NCI-H82 (cell line): ENCODE results near the gene SDC3.
A peak's percentile ranks its signal among the peaks of the same experiment; 100 is the strongest.
"Not testable (repeated sequence)": the region's sequence is repeated elsewhere in the genome, so short reads cannot be mapped to it uniquely, and the experiment has no call there.

Experiments used
- DNase-seq: peaks from one replicate; lab custom pipeline; 2025; lab: John Stamatoyannopoulos, UW

Gene SDC3

DNA sequence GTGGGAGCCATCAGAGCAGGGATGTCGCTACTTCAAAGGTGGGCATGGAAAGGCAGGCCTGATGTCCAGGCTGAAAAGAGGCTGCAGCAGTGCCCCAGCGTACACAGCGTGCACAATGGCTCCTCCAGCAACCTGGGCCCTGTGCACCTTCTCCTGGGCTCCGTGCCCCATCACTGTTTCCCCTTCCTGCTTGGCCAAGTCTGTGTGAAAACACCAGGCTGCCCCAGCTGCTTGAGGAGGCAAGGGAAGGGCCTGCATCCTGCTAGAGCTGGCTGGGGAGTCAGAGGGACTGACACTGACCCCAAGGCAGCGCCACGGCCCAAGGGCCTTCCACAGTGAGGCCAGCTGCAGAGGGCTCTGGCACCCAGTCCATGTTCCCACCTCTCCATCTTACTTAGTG is 33.4 kb downstream of the SDC3 start:
- no peak for DNase-seq

- DNase-seq, result no peak
Measured at GRCh38 chr1:30874176-30874575, 34.4 kb downstream of the SDC3 start.

DNA sequence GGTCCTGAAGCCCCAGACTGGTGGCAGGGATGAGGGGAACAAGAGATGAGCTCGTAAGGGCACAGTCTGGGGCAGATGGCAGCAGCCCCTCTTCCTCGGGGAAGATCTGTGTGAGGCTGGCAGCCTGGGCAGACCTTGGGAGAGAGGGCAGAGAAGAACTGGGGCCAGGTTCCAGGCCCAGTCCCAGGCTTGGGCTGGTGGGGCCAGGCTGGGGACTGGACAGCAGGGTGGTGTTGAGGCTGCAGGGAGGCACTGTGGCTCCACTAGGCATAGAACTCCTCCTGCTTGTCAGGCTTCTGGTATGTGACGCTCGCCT is 35.7 kb downstream of the SDC3 start:
- no peak for DNase-seq

- DNase-seq, result no peak
Measured at GRCh38 chr1:30872033-30872947, 36.3 kb downstream of the SDC3 start.

DNA sequence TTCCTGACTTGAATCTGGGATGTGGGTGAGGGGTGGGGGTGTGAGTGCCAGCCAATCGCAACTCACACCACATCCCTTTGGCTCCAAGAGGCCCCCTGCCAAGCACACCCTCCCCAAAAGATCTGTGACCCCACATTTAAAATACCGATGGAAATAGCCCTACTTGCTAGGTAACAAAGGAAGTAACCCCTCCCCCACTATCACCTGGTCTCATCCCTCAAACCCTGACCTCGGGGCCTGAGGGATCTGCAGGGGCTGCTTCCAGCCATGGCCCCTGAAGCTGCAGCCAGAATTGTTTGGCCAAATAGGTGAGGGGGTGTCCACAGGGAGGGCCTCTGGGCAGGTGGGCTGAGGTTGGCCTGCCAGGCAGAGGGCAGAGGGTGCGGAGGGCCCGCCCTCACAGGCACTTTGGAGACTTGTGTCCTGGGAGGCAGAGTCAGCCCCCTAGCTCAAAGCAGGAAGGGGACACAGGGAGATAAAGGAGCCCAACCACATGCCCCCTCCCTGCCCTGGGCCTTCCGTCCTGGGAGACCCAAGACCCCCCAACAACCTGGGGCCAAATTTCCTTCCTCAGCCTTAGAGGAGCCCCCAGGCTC is 37.2 kb downstream of the SDC3 start:
- no peak for DNase-seq

- DNase-seq, result no peak
Measured at GRCh38 chr1:30870656-30871055, 37.9 kb downstream of the SDC3 start.

DNA sequence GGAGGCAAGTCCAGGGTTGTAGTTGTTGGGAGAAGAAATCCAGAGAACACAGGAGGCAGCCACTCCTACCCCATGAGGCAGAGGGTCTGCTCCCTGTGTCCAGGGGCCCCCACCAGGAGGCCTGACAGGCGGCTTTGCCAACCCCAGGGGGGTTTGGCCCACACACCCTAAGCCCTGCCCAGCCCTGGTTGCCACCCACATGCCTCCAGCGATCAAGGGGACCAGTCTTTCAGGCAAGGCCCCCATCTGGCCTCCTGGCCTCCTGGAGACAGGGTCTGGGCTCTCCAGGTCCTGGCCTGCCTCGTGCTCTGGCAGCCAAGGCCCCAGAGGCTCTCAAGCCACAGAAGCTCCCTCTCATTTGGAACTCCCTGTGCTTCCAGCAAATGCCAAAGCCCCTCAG is 38.5 kb downstream of the SDC3 start:
- no peak for DNase-seq

GRCh38 chr1:30868833-30869435 is 39.6 kb downstream of the SDC3 start:
- DNase-seq, result no peak

- DNase-seq, result not testable (repeated sequence)
Measured at GRCh38 chr1:30868057-30868456, 40.5 kb downstream of the SDC3 start.

DNA sequence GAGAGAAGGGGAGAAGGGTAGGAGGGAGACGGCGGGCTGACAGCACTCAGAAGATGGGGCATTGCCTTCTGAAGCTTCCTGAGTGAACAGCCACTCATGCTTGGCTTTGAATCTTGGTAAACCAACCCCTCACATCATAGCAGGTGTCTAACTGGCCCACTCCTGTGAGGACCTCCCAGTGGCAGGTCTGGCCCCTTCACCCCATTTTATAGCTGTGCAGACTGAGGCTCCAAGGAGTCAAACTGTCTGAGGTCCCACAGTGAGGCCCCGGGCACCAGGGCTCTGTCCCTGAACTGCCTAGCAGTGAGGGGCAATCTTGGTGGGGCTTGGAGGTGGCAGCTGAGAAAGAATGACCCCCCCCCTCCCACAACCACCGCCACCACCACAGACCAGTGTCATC is 41.0 kb downstream of the SDC3 start:
- DNase-seq, result no peak

DNA sequence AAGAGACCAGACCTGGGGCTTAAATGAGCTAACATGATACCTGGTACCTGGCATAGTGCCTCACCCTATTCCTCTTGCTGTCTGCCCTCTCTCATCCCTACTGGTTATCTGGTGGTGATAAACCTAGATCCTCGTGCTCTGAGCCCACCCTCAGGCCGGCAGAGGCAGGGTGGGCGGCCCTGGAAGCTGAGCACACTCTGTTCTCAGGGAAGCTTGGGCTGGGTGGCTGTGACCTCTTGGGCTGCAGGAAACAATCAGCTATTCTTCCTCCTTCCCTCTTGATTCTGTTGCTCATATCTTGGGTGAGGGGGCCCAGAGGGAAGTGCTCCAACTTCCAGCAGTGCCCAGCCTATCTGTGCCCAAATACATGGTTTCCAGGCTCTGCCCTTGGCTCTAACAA is 42.0 kb downstream of the SDC3 start:
- DNase-seq, result no peak

DNA sequence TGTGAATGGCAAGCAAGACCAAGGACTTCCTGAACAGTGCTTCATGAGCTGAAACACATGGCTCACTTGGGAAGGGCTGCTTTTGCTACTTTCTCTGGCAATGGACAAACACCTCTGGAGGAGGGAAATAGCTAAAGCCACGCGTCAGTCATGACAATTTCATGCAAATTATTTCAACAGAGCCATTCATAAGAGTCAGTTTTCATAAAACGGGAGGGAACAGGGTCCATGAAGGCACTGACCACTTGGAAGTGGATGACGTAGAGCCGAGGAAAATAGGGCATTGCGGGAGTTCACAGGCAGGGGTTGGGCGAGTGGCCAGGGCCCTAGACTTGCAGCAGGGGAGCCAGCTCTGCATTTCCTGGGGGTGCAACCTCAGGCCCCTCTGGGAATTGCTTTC is 43.9 kb downstream of the SDC3 start:
- DNase-seq, result no peak

DNA sequence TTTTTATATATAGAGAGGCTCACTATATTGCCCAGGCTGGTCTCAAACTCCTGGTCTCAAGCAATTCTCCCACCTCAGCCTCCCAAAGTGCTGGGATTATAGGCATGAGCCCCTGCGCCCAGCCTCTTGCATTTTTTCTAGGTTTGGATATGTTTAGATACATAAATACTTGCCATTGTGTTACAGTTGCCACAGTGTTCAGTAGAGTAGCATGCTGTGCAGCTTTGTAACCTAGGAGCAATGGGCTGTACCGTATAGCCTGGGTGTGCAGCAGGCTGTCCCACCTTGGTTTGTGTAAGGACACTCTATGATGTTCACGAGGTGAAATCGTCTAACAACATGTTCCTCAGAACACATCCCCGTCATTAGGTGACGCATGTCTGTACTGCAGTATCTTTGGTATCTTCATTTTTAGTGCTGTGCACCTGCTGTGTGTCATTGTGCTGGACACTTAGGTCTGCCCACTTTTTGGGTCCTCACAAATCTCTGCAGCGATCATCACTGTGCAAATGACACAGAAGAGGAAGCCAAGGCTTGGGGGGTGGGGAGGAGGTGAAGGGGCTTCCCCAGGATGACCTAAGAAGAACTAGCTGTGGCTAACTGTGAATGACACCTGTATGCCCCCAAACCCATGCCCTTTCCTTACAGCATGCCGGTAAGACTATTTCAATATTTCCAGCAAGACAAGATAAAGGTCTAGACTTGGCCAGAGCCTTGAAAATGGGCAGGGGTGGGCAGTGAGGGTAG is 44.5 kb downstream of the SDC3 start:
- DNase-seq, result no peak

- no peak for DNase-seq
Measured at GRCh38 chr1:30860320-30860652, 48.3 kb downstream of the SDC3 start.

GRCh38 chr1:30857964-30858363 is 50.6 kb downstream of the SDC3 start:
- no peak for DNase-seq

DNA sequence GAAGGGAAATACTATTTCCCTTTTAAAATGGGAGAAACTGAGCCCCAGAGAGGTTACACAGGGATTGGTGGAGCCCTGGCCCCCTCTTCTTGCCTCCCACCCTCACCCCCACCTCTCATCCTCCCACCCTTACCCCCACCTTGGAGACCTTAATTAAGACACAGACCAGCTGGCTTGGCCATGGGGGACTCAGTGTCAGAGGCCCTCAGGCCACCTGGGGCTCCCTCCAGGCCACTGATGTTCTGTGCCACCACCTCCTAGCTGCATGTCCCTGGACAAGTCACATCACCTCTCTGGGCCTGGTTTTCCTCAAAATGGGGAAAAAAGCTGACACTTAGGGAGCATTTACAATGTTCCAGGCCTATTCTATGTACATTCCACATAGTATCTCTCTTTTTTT is 51.5 kb downstream of the SDC3 start:
- DNase-seq, result no peak

DNA sequence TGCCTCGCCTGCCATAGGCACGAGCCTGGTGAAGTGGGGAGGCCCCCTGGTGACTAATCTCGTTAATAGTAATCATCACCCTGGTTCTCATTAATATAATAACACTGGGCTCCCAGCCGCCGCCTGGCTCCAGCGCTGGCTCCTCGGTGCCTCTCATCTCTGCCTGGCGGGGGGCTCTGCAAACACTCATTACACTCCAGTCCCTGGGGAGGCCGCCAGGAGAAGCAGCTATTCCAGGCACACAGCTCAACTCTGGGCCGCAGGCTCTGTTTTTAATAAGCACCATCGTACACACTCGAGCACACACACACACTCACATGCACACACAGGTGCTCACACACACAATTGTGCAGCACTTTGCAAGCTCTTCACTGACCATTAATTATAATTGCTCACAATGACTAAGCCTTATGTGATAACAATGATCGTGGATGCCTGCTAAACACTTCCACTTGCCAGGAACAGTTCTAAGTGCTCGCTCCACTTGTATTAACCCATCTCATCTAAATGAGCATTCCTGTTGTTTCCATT is 52.2 kb downstream of the SDC3 start:
- peak; percentile 75 for DNase-seq

GRCh38 chr1:30855686-30856259 is 52.8 kb downstream of the SDC3 start:
- no peak for DNase-seq

DNA sequence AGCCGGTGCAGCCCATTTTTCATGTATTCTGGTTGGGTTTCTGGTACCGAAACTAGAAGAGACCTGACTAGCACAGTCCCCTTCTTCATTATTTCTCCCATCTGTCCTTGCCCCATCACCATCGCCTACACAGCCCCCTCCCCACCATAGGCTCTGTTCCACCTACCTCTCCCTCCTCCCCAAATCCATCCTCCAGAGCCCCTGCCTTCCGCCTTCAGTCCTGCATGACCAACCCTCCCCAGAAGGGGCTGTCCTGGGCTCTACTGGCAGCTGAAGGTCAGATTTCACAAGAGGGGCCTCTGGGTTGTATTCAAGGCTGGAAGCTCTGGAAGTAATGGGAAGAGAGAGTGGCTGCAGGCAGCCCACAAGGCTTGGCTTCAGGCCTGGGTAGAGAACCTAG is 55.2 kb downstream of the SDC3 start:
- no peak for DNase-seq

DNA sequence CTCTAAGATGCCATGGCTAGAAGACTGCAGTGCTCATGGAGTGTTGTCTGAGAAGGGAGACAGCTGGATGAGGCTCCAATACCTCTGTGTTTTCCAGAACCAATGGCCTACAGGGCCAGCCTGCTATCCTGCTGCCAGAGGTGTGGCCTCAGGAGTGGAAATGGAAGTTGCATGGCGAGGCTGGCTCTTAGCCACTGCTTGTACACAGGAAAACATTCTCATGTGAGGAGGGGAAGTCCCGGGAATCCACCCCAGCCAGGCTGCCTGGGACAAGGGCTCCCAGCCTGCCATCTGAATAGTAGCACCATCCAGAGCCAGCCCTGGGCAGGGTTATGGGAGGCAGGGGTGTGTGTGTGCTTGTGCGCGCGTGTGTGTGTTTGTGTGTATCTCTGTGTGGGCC is 56.5 kb downstream of the SDC3 start:
- DNase-seq, result no peak

GRCh38 chr1:30851286-30851685 is 57.3 kb downstream of the SDC3 start:
- no peak for DNase-seq

DNA sequence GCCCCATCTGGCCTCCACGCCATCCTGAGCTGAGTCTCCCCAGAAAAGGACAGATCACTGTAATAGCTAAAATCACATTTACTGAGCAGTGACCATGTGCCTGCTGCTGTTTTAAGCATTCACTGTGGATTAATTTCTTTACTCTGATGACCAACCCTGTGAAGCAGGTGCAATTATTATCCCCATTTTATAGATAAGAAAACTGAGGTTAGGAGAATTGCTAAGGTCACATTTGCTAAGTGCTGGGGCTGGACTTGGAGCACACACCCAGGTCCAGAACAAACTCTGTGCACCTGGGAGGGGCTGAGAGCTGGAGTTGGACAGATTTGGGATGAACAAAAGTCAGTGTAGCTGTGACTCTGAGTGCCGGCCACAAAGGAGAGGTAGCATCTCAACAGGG is 58.0 kb downstream of the SDC3 start:
- no peak for DNase-seq
